Mesendoderm (in vitro differentiated cells): ENCODE results near the gene JAKMIP1.
A peak's percentile ranks its signal among the peaks of the same experiment; 100 is the strongest.

Source experiments
- DNase-seq: peaks from one replicate; pipeline ENCODE4 v3.0.0; 2013
- H2AK5ac ChIP-seq: 2 replicates; pipeline ENCODE4 v1.6.1; 2013; ENCODE audit warnings: low read length, inconsistent platforms
- H2BK120ac ChIP-seq: 2 replicates; pipeline ENCODE4 v1.6.1; 2013; ENCODE audit warnings: low read depth, mild to moderate bottlenecking, low read length, moderate library complexity, mixed read lengths
- H2BK15ac ChIP-seq: replicated peaks from 2 replicates; pipeline ENCODE4 v1.6.1; 2013; ENCODE audit warnings: low read depth, mild to moderate bottlenecking, moderate library complexity
- H2BK5ac ChIP-seq: 2 replicates; pipeline ENCODE4 v1.6.1; 2013; ENCODE audit warnings: low read length, inconsistent platforms
- H3K18ac ChIP-seq: 2 replicates; pipeline ENCODE4 v1.6.1; 2013; ENCODE audit warnings: mild to moderate bottlenecking, low read length, mixed read lengths
- H3K23ac ChIP-seq: one replicate; pipeline ENCODE4 v1.6.1; 2013; ENCODE audit warnings: low read length
- H3K27ac ChIP-seq: 2 replicates; pipeline ENCODE4 v1.5.1; 2013; ENCODE audit warnings: low read depth, mild to moderate bottlenecking, inconsistent platforms, low read length, moderate library complexity
- H3K27me3 ChIP-seq: 2 replicates; pipeline ENCODE4 v1.6.1; 2013; ENCODE audit warnings: low read length, control low read depth, mild to moderate bottlenecking, inconsistent platforms; ENCODE audit not compliant: insufficient read depth, poor library complexity
- H3K36me3 ChIP-seq: 2 replicates; pipeline ENCODE4 v1.6.1; 2013; ENCODE audit warnings: low read length, inconsistent platforms; ENCODE audit not compliant: control insufficient read depth, insufficient read depth
- H3K4ac ChIP-seq: one replicate; pipeline ENCODE4 v1.6.1; 2013; ENCODE audit warnings: low read depth, mild to moderate bottlenecking, low read length, moderate library complexity
- H3K4me1 ChIP-seq: 2 replicates; pipeline ENCODE4 v1.6.1; 2013; ENCODE audit warnings: low read depth, low read length, inconsistent platforms; ENCODE audit not compliant: control insufficient read depth
- H3K4me2 ChIP-seq: 2 replicates; pipeline ENCODE4 v1.6.1; 2013; ENCODE audit warnings: low read length
- H3K4me3 ChIP-seq: 2 replicates; pipeline ENCODE4 v1.5.1; 2013; ENCODE audit warnings: mild to moderate bottlenecking, low read length
- H3K56ac ChIP-seq: one replicate; pipeline ENCODE4 v1.6.1; 2013; ENCODE audit warnings: low read length
- H3K79me1 ChIP-seq: 2 replicates; pipeline ENCODE4 v1.6.1; 2013; ENCODE audit warnings: low read length, inconsistent platforms
- H3K79me2 ChIP-seq: 2 replicates; pipeline ENCODE4 v1.6.1; 2013; ENCODE audit warnings: mild to moderate bottlenecking, low read length; ENCODE audit not compliant: control insufficient read depth, insufficient read depth
- H3K9ac ChIP-seq: 2 replicates; pipeline ENCODE4 v1.6.1; 2013; ENCODE audit warnings: low read length, inconsistent platforms
- H4K5ac ChIP-seq: one replicate; pipeline ENCODE4 v1.6.1; 2013; ENCODE audit warnings: low read length
- H4K8ac ChIP-seq: one replicate; pipeline ENCODE4 v1.6.1; 2013; ENCODE audit warnings: low read depth, mild to moderate bottlenecking, control low read depth, low read length, moderate library complexity
- WGBS: extraction: QIAGEN DNeasy Blood & Tissue Kit; methylation state at CpG from one replicate; pipeline ENCODE4 v1.1.7; 2013; ENCODE audit warnings: low lambda C conversion rate, missing lambda C conversion rate; ENCODE audit not compliant: insufficient coverage; ENCODE audit errors: extremely low coverage; 5-methylcytosine and 5-hydroxymethylcytosine counted together

JAKMIP1 gene

DNA sequence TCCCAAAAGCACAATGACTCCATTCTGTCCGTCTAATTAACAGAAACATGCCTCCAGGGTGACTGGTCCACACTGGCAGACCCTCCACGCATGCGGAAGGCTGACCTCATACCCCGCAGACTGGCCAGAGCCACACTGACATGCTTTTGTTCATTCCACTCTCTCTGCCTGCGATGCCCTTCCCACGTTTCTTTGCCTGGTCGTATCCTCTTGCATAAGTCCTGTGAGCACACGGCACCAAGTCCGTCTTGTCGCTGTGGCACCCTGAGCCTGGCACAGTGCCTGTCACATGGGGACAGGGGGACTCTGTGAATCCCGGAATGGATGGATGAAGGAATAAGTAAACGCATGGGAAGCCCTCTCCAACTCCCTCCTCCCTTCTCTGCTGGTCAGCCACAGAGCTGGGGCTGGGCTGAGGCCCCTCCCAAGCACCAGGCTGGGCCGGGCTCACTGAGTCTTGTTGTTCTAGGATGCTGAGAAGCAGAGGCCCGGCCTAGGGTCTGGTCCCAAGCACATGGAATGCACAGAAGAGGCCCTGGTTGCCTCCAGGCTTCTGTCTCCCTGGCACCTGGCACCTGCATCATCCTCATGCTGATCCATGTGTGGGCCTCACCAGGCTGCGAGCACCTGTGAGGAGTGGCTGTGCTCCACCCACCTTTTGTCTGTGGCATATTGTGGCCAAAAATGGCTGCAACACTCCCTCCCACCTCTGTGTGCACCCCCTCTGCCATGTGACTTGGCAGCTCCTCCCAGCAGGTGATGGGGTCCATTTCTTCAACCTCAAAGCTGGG, 143.2 kb downstream of the JAKMIP1 start:
- Histone ChIP-seq H3K4me2 (no peak overlapping the region), H3K79me1 (no peaks in the 10 kb centered on the region), H3K79me2 (no peaks in the 10 kb centered on the region), H3K4ac (no peak overlapping the region), H3K18ac (no peak overlapping the region), H3K27me3 (no peaks in the 10 kb centered on the region), H2BK15ac (no peak overlapping the region), H2BK5ac (no peak overlapping the region), H3K27ac (no peak overlapping the region), H4K8ac (no peak overlapping the region), H2AK5ac (no peak overlapping the region), H3K4me3 (no peak overlapping the region), H3K36me3 (peaks cover 3% of the 10 kb centered on the region), H2BK120ac (no peak overlapping the region), H4K5ac (no peak overlapping the region), H3K9ac (no peak overlapping the region), H3K56ac (no peak overlapping the region), H3K4me1 (no peaks in the 10 kb centered on the region), H3K23ac (no peak overlapping the region)
- DNase-seq, result no peak
- WGBS, result no CpG with 5 or more reads among the region's 15 CpGs

DNA sequence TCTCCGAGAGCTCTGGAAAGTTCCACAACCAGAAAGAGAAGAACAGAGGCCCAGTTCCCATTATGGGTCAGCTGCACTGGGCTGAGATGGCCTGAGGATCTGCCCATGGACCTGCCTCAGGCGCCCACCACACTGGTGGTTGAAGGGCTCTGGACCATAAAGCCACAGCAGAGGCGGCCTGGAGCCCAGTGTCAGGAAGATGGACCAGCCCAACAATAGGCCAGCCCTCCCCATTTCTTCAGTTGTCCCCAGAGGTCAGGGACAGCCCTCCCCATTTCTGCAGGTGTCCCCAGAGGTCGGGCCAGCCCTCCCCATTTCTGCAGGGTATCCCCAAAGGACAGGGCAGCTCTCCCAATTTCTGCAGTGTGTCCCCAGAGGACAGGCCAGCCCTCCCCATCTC, 144.9 kb downstream of the JAKMIP1 start:
- Histone ChIP-seq H3K23ac (no peak overlapping the region), H2AK5ac (no peak overlapping the region), H3K36me3 (no peaks in the 10 kb centered on the region), H4K5ac (no peak overlapping the region), H3K18ac (no peak overlapping the region), H3K4me2 (no peak overlapping the region), H3K27ac (no peak overlapping the region), H4K8ac (no peak overlapping the region), H3K79me2 (no peaks in the 10 kb centered on the region), H3K79me1 (no peaks in the 10 kb centered on the region), H3K56ac (no peak overlapping the region), H3K4ac (no peak overlapping the region), H2BK5ac (no peak overlapping the region), H3K27me3 (no peaks in the 10 kb centered on the region), H3K4me3 (no peak overlapping the region), H3K9ac (no peak overlapping the region), H2BK120ac (no peak overlapping the region), H3K4me1 (no peaks in the 10 kb centered on the region), H2BK15ac (no peak overlapping the region)
- no CpG with 5 or more reads among the region's 4 CpGs for WGBS
- DNase-seq, result no peak

DNA sequence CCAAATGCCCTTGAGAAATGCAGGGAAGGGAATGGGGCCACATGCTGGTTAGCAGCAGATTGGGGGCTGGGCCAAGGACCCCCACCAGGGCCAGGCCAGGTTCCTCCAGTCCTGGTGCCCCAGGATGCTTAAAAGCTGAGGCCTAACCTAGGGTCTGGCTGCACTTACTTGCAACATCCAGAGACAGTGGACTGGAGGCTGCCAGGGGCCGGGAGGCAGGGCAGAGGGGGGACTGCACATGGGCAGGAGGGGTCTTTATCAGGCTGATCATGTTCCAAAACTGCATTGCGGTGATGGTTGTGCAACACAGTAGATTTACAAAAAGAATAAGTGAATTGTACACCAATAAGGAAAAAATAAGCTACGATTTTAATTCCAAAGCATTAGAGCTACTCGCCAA, 145.3 kb downstream of the JAKMIP1 start:
- Histone ChIP-seq H3K4me2 (no peak overlapping the region), H4K8ac (no peak overlapping the region), H3K4ac (no peak overlapping the region), H2AK5ac (no peak overlapping the region), H3K9ac (no peak overlapping the region), H3K79me1 (no peaks in the 10 kb centered on the region), H3K27ac (no peak overlapping the region), H3K79me2 (no peaks in the 10 kb centered on the region), H3K23ac (no peak overlapping the region), H2BK15ac (no peak overlapping the region), H4K5ac (no peak overlapping the region), H3K36me3 (no peaks in the 10 kb centered on the region), H3K4me1 (no peaks in the 10 kb centered on the region), H2BK5ac (no peak overlapping the region), H3K27me3 (no peaks in the 10 kb centered on the region), H3K4me3 (no peak overlapping the region), H3K56ac (no peak overlapping the region), H3K18ac (no peak overlapping the region), H2BK120ac (no peak overlapping the region)
- no peak for DNase-seq
- no CpG with 5 or more reads among the region's 4 CpGs for WGBS

DNA sequence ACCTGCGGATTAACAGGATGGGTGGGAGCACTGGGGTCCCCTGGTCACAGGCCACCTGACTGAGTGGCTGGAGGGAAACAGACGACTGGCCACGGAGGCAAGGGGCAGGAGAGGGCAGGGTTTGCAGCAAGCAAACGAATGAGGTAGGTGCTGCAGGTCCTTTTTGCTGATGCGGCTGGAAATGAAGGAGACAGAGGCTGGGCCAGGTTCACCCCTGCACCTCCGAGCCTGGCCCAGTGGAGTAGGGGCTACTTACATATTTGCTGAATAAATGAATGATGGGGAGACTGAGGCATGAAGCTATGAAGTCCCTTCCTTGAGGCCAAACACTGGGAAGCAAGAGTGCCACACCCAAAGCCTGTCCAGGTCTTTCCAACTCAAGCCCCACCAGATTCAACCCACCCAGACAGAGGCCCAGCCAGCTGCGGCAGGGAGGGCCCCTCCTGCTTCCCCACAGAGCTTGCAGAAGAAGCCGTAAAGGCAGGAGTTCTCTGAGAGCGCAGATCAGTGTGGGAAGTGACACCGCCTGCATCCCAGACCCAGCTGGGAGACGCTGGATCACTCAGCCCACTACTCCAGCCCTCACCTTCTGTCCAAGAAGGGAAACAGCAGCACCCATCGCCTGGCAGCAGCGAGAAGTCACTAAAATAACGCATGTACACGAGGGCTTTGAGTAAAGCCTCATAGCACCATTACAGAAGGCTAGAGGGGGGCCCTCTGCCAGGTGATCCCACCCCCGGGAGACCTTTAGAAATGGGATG, 146.0 kb downstream of the JAKMIP1 start:
- Histone ChIP-seq H3K36me3 (no peaks in the 10 kb centered on the region), H4K8ac (no peak overlapping the region), H3K27ac (no peak overlapping the region), H3K9ac (no peak overlapping the region), H2AK5ac (no peak overlapping the region), H4K5ac (no peak overlapping the region), H3K4me3 (no peak overlapping the region), H3K56ac (no peak overlapping the region), H2BK120ac (no peak overlapping the region), H3K4ac (no peak overlapping the region), H2BK15ac (no peak overlapping the region), H3K18ac (no peak overlapping the region), H3K23ac (no peak overlapping the region), H3K4me1 (no peaks in the 10 kb centered on the region), H3K79me2 (no peaks in the 10 kb centered on the region), H3K4me2 (no peak overlapping the region), H2BK5ac (no peak overlapping the region), H3K27me3 (no peaks in the 10 kb centered on the region), H3K79me1 (no peaks in the 10 kb centered on the region)
- no peak for DNase-seq
- WGBS, result no CpG with 5 or more reads among the region's 16 CpGs

DNA sequence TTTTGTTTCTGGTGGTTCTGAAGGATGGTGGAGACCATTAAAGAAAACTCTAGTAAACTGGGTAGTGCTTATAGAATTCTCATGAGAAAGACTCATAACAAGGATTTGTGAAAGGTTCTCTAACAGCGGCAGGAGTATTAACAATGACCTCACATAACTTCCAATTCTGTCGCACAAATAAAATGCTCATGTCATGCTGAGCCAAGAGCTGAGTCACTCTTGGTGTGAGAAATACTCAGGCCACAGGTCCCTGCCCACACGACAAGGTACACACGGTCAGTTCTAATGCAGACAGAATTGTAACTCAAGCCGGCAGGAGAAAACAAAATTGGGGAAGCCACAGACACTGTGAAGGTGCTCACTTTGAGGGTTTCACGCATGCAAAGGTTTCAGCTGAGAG, 147.7 kb downstream of the JAKMIP1 start:
- Histone ChIP-seq H3K79me2 (no peaks in the 10 kb centered on the region), H3K4me1 (no peaks in the 10 kb centered on the region), H3K56ac (no peak overlapping the region), H3K36me3 (no peaks in the 10 kb centered on the region), H3K27ac (no peak overlapping the region), H2BK120ac (no peak overlapping the region), H3K18ac (no peak overlapping the region), H2BK15ac (no peak overlapping the region), H3K9ac (no peak overlapping the region), H3K23ac (no peak overlapping the region), H3K4ac (no peak overlapping the region), H2AK5ac (no peak overlapping the region), H3K27me3 (no peaks in the 10 kb centered on the region), H4K8ac (no peak overlapping the region), H2BK5ac (no peak overlapping the region), H3K4me2 (no peak overlapping the region), H3K4me3 (no peak overlapping the region), H3K79me1 (no peaks in the 10 kb centered on the region), H4K5ac (no peak overlapping the region)
- WGBS, result no CpG with 5 or more reads among the region's 6 CpGs
- peak; percentile 26 for DNase-seq
